HG03039 (cell line): ENCODE data around the gene HOXC10.

Source experiments
- ATAC-seq: cut with Tn5 transposase; IDR thresholded peaks from one replicate; pipeline ENCODE4 v1.9.1; 2021; ENCODE audit warnings: mild to moderate bottlenecking, moderate library complexity; ENCODE audit not compliant: unreplicated experiment

HOXC10 gene

DNA sequence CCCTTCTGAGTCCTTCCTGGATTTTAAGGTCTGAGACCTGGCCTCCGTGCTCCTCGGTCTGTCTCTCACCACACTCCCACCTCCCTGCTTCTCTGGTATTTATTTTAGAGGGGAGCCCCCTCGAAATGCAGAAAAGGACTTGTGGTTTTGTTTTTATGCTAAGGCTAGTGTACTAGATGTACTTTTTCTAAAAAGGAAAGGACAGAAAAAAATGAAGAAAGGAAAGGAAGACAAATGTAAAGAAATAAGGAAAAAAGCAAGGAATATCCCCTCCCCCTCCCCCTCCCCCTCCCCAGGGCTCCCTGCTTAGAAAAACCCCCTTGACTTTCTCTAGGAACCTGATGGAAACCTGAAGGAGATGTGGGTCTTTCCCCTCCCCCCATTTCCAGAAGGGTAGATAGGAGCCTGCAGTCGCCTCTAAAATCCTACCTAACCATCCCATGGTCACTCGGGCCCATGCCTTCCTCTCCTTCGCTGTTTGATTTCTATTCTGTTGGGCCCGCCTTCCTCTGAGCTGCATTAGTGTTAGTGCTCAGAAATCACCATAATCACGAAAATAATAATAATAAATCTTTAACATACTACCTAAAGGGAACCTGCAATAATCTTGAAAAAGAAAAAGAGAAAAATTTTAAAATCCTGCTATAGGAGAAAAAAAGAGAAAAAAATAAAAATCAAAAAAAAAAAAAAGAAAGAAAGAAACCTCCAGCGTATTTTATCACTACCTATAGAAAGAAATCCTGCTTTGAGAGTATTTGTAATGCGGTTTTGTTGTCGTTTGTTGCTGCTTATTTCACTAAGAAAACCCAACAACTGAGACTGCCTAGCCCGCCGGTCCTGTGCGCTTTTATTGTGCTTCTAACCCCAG lies 27.0 kb downstream of the HOXC10 start:
- no peak for ATAC-seq

DNA sequence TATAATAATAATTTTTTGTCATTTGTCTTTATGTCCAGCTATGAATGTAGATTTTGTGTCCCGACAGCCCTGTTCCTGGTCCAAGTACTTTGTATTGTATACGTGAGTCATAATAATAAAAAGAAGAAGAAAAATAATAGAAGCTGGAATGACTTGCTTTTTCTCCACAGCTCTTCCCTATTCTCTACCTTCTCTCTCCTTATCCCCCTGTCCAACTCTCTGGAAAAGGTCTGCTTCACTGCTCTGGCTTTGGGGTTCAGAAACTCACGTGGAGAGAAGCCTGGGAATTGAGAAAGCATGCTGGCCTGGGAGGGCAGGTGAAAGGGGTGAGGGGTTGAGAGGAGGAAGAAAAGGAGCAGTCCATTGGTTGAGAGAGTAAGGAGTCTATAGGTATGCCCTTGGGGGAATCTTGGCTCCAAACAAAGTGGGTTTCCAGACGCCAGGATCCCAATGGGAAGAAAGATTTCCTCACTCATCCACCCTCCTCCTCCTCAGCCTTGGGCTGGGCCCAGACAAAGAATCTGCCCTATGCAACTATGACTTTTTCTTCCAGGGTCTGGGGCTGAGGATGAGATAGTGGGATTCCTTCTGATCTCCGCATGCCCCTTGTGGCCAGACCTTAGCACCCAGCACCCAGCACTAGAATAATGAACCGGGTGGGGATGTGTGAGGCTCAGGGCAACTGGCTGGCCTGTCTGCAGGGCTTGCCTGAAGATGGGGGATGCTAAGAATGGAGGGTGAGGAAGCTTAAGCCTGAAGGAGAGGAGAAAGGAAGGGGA lies 27.9 kb downstream of the HOXC10 start:
- ATAC-seq: no peak

DNA sequence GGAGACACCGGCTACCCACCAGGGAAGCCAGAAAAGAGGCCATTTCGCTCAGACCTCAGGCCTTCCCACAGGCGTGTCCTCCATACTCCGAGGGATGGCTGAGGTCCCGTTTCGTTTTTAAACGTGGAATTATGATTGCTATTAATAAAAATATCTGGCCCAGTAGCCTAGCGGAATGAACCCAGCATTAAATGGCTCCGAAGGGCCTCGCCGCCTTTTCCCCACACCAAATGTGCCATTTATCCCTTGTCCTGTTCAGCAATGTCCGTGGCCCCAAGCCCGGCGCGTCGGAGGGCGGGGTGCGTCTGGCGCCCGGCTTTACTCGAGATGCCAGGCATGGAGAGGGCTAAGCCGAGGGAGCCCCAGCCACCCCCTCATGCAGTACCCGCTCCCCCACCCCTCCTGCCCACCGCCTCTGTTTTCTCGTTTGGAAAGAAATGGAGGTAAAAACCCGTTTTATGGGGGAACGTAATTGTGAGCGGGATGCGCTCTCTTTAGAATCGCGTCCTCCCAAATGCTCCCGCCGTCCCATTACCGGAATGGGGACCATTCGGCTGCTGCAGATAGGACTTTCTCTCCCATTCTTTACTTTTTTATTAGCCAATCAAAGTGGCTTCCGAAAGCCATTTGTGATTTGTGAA lies 29.6 kb downstream of the HOXC10 start:
- ATAC-seq: no peak

DNA sequence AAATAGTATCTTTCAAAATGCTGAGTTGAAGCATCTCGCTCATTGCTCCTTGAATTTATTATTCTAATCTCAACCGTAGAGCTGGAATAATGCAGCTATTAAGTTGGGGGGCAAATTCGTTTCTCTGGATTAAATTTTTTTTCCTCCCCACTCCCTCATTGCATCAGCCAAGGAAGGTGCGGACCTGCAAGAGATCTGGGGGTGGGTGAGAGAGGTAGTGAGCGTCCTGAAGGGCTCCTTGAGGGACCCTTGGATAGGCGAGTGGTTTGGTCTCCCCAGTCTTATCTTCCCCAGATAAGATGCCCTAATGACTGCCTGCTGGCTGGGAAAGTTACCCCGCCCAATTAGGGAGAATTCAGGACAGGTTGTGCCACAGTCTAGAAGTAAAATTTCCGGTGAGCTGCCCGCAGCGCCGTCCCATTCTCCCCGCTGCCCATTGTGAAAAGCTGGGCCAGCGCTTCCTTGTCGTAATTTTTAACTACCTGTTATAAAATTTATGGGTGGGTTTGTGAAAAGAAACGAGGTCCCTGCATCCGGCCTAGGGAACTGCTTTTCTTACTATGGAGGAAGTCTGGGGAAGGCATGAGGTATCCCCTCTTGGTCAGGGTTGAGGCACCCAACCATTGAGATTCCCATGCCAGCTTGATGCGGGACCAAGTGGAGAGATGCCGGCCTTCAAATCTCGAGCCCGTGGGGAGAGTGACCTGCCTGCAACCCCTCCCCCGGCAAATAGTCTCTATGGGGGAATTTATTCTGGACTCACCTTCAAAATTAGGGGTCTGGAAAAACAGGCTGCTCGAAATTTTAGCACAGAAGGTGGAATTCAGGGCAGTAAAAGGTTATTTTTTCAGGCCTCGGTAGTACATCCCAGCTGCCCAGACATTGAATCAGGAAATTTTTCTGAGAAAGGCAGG lies 30.3 kb downstream of the HOXC10 start:
- ATAC-seq: no peak

DNA sequence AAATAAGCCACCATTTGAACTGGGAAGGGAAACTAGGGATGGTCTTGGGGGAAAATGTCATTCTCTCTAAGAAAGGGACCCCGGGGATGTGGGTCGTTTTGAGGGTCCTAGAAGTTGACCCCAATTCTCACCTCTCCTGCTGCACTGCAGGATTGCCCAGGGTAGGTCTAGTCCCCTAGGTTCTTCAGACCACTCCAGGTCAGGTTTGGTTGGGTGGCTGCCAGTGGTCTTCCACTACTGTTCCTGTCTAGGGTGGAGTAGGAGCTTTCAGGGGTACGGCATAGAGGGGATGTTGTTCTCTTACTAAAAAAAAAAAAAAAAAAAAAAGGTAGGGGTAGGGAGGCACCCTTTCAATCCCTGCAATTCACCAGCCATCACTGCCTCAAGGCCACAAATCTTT lies 31.1 kb downstream of the HOXC10 start:
- no peak for ATAC-seq

DNA sequence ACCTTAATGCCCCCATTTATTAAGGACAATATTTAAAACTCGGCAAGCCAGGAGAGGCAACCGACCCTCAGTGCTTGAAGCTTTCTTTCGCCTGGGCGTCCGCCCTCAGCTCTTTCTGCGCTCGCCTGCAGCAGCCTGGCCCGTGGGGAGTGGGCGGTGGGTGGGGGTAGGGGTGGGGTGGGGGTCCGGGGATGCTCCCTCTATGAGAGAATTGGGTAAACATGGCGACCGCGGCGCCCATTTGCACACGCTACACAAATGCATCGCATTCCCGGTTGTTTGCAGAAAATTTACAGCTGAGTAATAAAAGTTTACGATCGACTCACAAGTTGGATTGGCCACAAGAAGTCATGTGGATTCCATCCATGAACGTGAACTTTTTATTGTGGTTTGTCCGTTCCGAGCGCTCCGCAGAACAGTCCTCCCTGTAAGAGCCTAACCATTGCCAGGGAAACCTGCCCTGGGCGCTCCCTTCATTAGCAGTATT lies 31.6 kb downstream of the HOXC10 start:
- no peak for ATAC-seq

DNA sequence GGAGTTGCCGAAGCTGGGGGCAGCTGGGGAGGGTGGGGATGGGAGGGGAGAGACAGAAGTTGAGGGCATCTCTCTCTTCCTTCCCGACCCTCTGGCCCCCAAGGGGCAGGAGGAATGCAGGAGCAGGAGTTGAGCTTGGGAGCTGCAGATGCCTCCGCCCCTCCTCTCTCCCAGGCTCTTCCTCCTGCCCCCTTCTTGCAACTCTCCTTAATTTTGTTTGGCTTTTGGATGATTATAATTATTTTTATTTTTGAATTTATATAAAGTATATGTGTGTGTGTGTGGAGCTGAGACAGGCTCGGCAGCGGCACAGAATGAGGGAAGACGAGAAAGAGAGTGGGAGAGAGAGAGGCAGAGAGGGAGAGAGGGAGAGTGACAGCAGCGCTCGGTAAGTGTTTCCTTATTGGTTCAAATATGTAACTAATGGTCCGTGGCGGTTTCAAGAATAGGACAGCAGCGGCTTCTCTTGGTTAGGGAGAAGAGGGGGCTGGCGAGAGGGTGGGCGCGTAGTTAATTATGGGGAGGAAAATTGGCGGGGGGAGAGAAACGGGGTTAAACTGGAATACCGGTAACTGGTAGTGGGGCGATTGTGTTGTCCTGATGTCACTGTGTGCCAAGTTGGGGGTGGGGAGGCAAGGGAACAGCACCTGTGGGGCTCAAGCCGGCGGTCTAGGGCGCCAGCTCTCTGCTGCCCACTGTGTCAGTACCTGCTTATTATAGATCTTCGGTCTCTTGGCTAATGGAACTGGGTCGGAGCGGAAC lies 32.3 kb downstream of the HOXC10 start:
- peak; percentile 11 for ATAC-seq

DNA sequence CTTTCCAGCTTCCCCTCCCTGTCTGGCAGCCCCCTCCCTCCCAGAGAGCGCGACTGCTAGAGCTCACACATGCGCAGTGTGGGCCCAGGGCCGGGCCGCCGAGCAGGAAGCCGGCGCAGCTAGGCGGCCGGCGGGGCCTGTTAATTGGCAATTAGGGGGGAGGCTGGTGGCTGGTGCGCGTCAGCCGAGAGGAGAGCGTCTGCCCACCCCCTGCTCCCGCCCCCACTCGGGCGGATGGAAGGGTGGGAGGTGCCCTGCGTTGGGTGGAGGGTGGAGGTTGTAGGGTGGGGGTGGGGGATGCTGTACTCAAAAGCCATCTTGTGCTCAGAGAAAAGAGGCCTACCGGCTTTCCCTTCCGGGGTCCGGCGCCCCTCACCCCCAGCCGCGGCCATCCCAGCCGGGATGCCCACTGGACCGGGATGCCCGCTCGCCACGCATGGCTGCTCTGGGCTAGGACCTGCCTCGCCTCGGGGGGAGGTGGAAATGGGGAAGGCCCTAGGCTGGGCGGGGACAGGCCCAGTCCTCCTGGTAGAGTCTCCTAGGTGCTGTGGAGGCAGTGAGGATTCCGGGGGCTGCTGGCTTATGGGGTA lies 33.0 kb downstream of the HOXC10 start:
- ATAC-seq: peak; percentile 56

DNA sequence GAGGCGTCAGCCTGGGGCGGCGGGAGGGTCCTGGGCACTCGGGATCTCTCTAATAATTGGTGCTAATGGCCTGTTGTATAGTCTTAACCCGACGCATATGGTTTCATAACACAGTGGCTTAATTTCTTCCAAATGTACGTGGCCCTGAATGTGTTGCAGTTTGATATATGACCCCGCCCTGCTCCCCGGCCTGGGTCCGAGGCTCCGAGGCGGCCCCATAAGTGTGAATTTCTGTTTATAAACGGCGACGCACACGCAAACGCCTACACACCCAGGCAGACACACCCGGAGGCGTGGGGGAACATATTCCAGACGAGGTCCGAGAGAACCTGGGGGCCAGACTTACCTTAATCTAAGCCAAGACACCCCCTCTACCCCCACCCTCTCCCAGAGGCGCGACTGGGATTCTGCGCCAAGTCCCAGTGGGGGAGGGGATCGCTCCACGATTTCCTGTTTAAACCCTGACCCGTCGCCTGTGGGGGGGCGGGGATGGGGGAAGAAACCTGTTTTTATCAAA lies 33.6 kb downstream of the HOXC10 start:
- ATAC-seq: no peak

DNA sequence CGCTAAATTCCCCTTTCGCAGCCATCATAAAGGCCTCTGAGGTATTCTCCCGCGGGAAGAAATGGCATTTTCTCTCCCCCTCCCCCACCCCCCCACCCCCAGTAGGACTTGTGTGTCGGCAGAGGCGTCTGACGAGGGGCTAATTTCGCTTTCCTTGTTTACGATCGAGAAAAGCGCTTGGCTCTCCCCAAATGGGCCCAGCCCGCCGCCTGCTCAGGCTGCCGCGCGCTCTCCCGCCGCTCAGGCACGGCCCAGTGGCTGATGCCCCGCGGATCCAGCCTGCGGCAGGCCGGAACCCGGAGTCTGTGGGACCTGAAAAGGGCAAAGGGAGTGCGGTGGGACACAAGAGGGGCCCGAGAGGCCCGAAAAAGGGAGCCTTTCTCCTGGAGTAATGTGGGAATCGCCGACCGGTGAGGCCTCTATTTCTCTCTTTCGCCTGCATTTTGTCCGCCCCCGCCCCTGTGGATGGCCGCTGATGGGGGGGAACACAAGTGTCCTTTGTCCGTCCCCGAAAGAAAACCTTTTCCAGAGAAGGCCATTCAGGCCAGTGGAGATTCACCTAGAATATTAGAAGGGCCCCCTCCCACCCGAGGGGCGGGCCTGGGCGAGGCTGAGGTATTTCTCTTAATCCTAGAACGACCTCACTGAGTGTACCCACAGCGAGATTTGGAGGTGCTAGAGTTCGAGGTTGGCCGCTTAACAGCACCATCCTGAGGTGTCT lies 34.3 kb downstream of the HOXC10 start:
- ATAC-seq: no peak

DNA sequence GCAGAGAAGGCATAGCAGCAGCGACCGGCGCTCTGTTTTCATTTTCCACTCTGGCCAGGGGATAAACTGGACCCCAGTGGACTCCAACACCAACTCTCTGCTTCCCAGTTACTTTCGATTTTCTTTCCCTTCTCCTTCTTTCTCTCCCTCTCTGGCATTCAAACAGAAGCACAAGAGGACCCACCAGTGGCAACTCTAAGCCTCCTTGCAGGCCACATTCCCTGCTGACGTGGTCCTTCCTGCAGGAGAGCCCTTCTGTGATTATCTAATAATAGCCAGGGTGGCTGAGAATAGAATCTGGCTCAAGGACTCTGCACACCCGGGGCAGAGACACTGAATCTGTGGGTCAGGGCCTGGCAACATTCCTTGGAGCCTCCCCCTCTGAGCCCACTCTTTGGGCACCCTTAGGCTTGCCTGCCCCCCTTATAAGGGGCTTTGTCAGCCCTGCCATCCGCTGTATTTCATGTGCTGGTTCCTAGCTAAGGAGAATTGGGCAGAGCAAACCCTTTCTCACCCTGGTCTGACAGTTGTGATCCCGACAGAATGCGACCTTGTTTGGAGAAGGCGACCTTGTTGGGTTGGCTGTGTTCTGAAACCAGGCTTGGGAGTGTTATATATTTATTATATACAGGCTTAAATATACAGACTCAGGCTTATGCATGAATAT lies 35.1 kb downstream of the HOXC10 start:
- no peak for ATAC-seq

DNA sequence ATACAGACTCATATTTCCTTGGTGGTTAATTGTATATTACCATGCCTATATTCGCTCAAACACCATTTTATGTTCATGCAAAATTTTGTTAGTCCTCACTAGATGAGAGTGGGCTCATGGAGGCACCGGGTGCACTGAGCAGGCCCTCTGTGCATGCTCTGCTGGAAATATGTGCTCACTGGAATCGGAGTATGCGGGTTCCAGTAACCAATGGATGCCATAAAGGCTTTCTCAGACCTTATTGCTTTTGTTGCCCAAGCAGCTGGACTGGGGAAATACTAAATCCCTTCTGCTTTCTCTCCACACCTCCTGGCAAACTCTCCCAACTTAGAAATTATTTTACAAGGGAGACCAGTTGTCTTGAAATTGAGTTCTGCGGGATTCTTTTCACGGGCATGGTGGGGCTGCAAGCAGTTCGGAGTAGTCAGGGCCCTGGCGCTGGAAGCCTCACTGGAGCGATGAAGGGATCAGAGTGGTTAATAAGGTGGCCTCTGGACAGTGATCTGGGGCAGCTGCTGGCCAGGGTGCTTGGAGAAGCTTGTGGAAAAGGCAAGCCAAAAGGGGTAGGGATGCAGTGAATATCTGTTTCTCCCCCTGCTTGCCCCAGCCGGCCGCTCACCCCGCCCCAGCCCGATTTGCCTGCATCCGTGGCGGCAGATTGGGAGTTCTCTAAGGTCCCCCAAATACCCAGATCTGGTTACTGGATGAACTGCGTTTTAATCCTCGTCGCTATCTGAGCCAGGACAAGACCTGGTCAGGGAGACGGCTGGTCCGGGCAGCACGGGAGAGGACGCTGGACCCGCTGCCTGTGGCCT lies 35.9 kb downstream of the HOXC10 start:
- ATAC-seq: no peak

DNA sequence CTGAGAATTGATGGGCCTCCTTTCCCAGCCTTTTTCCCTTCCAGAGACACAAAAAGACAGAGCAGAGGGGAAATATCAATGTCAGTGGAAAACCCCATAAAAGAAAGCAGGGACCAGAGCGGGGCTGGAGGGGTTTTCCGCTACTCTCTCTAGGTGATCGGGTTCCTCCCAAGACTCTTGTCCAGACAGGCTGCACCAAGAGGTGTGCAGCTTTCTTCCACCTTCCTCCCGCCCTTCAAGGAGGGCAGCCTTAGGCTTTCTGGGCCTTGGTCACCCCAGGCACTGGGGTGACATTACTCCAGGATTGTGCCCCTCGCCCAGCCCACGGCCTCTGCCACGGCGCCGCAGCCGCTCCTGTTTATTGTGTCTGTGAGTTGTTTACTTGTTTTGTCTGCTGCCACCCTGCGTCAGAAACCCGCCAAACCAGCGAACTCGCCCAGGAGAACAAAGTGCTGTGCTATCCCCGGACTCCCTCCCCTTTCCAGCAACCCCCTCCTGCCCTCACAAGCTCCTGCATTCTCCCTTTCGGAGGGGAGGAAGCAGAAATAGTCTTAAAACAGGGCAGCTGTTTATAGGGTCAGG lies 36.6 kb downstream of the HOXC10 start:
- ATAC-seq: no peak

DNA sequence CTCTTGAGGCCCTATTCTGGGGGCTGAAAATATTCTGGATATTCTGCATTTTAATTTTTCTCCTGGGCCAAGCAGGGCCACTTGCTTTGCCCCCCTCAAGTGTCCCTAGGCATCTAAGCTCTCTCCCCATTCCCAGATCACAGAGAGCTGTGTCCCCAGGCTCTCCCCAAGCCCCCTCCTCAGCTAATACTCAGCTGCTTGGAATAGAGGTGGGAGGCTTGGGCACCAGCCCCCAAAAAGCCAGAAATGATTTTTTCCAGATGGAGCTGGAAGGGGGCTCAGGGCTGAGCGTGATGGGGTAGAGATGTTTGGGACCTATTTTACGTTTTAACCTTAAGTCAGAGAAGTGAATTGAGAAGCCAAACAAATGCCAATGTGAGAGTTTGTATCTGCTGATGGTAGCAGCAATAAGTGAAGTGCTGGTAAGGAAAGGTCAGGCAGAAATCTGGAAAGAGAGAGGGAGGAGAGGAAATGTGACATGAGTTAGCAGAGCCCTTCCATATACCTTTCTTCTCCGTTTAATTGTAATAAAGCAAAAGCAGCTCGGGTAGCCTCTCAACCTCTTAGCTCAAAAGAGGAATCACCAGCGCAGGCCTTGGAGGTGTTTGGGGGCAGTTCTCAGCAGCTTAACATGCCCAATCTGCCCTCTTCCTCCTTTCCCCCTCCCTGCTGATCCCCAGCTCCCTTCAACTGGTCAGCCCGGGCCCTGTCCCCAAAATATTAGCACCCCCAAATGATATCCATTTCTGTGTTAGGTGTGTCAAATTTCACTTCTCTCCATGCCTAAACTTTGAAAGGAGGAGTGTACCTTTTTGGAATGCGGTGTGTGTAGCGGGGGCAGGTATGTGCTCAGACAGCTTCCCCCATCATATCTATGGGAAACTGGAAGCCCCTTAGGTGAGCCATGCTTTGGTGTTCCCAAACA lies 38.3 kb downstream of the HOXC10 start:
- no peak for ATAC-seq

DNA sequence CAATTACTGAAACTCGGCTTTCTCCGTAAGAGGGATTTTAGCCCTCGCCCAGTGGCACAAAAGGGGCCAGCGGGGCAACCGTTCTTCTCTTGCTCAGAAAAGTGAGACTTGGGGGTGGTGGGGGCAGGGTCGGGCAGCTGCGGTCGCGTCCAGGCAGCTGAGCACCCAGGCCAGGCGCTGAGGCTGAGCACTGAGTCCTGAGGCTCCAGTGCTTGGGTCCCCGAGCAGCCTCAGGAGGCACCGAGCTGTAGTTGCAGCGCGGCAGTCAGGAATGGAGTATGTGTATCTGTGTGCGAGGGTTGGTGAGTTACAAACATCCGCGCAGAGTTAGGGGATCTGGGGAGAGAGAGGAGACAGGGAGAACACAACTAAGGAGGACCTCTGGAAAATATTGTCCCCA lies 39.2 kb downstream of the HOXC10 start:
- no peak for ATAC-seq
